HEK293 (cell line): ENCODE data around the gene BMPR1A.

Experiments used
- CTCF ChIP-seq: fragments of 450-650 bp; formaldehyde crosslinking; IDR thresholded peaks from 2 replicates; pipeline ENCODE4 v1.5.1; 2016; ENCODE audit warnings: missing biosample characterization, missing genetic modification characterization
- FEZF1 ChIP-seq: fragments of 450-650 bp; formaldehyde crosslinking; IDR thresholded peaks from 2 replicates; pipeline ENCODE4 v1.5.1; 2016; ENCODE audit warnings: missing biosample characterization, missing genetic modification characterization
- GFI1B ChIP-seq: fragments of 450-650 bp; formaldehyde crosslinking; IDR thresholded peaks from 2 replicates; pipeline ENCODE4 v1.5.1; 2016; ENCODE audit warnings: missing biosample characterization, missing genetic modification characterization
- KLF7 ChIP-seq: fragments of 450-650 bp; formaldehyde crosslinking; IDR thresholded peaks from 2 replicates; pipeline ENCODE4 v1.5.1; 2016; ENCODE audit warnings: missing biosample characterization, missing genetic modification characterization, borderline replicate concordance
- PBX3 ChIP-seq: sonication (generic); formaldehyde crosslinking; IDR thresholded peaks from 2 replicates; pipeline ENCODE4 v1.8.1; 2022; ENCODE audit warnings: mild to moderate bottlenecking, moderate library complexity, missing genetic modification reagents
- PRDM4 ChIP-seq: fragments of 450-650 bp; formaldehyde crosslinking; IDR thresholded peaks from 2 replicates; pipeline ENCODE4 v1.5.1; 2017; ENCODE audit warnings: missing biosample characterization, missing genetic modification characterization
- SALL2 ChIP-seq: fragments of 450-650 bp; formaldehyde crosslinking; IDR thresholded peaks from 2 replicates; pipeline ENCODE4 v1.5.0; 2017; ENCODE audit warnings: missing biosample characterization, mild to moderate bottlenecking, missing genetic modification characterization, borderline replicate concordance
- SETDB1 ChIP-seq: IDR thresholded peaks from one replicate; pipeline ENCODE4 v1.6.1; 2017; ENCODE audit warnings: mild to moderate bottlenecking, low read length, moderate library complexity, mixed read lengths; ENCODE audit not compliant: insufficient read length
- TCF7L2 ChIP-seq: IDR thresholded peaks from 2 replicates; pipeline ENCODE4 v1.6.1; 2011; ENCODE audit warnings: low read depth, mild to moderate bottlenecking, inconsistent platforms, low read length, moderate library complexity, borderline replicate concordance
- ZBTB26 ChIP-seq: fragments of 450-650 bp; formaldehyde crosslinking; optimal IDR thresholded peaks from 2 replicates; pipeline ENCODE3; 2016; ENCODE audit warnings: missing biosample characterization, mild to moderate bottlenecking, missing genetic modification characterization
- ZFP37 ChIP-seq: fragments of 450-650 bp; formaldehyde crosslinking; IDR thresholded peaks from 2 replicates; pipeline ENCODE4 v1.5.1; 2016; ENCODE audit warnings: missing biosample characterization, missing genetic modification characterization
- ZFP69B ChIP-seq: fragments of 450-650 bp; formaldehyde crosslinking; IDR thresholded peaks from 2 replicates; pipeline ENCODE4 v1.5.1; 2016; ENCODE audit warnings: missing biosample characterization, missing genetic modification characterization
- ZNF114 ChIP-seq: fragments of 450-650 bp; formaldehyde crosslinking; IDR thresholded peaks from 2 replicates; pipeline ENCODE4 v1.5.0; 2017; ENCODE audit warnings: missing biosample characterization, missing genetic modification characterization
- ZNF155 ChIP-seq: fragments of 450-650 bp; formaldehyde crosslinking; IDR thresholded peaks from 2 replicates; pipeline ENCODE4 v1.5.1; 2016; ENCODE audit warnings: missing biosample characterization, missing genetic modification characterization
- ZNF223 ChIP-seq: fragments of 450-650 bp; formaldehyde crosslinking; IDR thresholded peaks from 2 replicates; pipeline ENCODE4 v1.5.1; 2016; ENCODE audit warnings: missing biosample characterization, missing genetic modification characterization
- ZNF248 ChIP-seq: fragments of 450-650 bp; formaldehyde crosslinking; IDR thresholded peaks from 2 replicates; pipeline ENCODE4 v1.5.1; 2017; ENCODE audit warnings: missing biosample characterization, missing genetic modification characterization
- ZNF311 ChIP-seq: fragments of 450-650 bp; formaldehyde crosslinking; IDR thresholded peaks from 2 replicates; pipeline ENCODE4 v1.5.1; 2017; ENCODE audit warnings: missing biosample characterization, missing genetic modification characterization, borderline replicate concordance
- ZNF391 ChIP-seq: fragments of 450-650 bp; formaldehyde crosslinking; IDR thresholded peaks from 2 replicates; pipeline ENCODE4 v1.5.1; 2016; ENCODE audit warnings: low read depth, missing biosample characterization, missing genetic modification characterization, borderline replicate concordance
- ZNF398 ChIP-seq: fragments of 450-650 bp; formaldehyde crosslinking; IDR thresholded peaks from 2 replicates; pipeline ENCODE4 v1.5.1; 2017; ENCODE audit warnings: missing biosample characterization, missing genetic modification characterization
- ZNF544 ChIP-seq: fragments of 450-650 bp; formaldehyde crosslinking; IDR thresholded peaks from 2 replicates; pipeline ENCODE4 v1.5.0; 2017; ENCODE audit warnings: missing biosample characterization, missing genetic modification characterization
- ZNF549 ChIP-seq: fragments of 450-650 bp; IDR thresholded peaks from 2 replicates; pipeline ENCODE4 v1.5.1; 2018; ENCODE audit warnings: missing biosample characterization, missing genetic modification characterization, mild to moderate bottlenecking, inconsistent platforms, moderate library complexity
- ZNF585B ChIP-seq: fragments of 450-650 bp; formaldehyde crosslinking; IDR thresholded peaks from 2 replicates; pipeline ENCODE4 v1.5.1; 2016; ENCODE audit warnings: missing biosample characterization, missing genetic modification characterization
- ZNF610 ChIP-seq: fragments of 450-650 bp; formaldehyde crosslinking; IDR thresholded peaks from 2 replicates; pipeline ENCODE4 v1.5.1; 2016; ENCODE audit warnings: missing biosample characterization, missing genetic modification characterization, borderline replicate concordance
- ZNF626 ChIP-seq: fragments of 450-650 bp; sonication (Bioruptor Pico); formaldehyde crosslinking; IDR thresholded peaks from 2 replicates; pipeline ENCODE4 v1.5.1; 2018; ENCODE audit warnings: missing biosample characterization, missing genetic modification characterization, inconsistent platforms
- ZNF629 ChIP-seq: fragments of 450-650 bp; formaldehyde crosslinking; IDR thresholded peaks from 2 replicates; pipeline ENCODE4 v1.5.1; 2017; ENCODE audit warnings: missing biosample characterization, missing genetic modification characterization
- ZNF645 ChIP-seq: fragments of 450-650 bp; formaldehyde crosslinking; IDR thresholded peaks from 2 replicates; pipeline ENCODE4; 2016; ENCODE audit warnings: missing biosample characterization, missing genetic modification characterization
- ZNF660 ChIP-seq: fragments of 450-650 bp; IDR thresholded peaks from 2 replicates; pipeline ENCODE4 v1.5.1; 2018; ENCODE audit warnings: missing biosample characterization, mild to moderate bottlenecking, missing genetic modification characterization
- ZNF677 ChIP-seq: fragments of 450-650 bp; IDR thresholded peaks from 2 replicates; pipeline ENCODE4 v1.5.0; 2018; ENCODE audit warnings: missing biosample characterization, mild to moderate bottlenecking, missing genetic modification characterization, moderate library complexity
- ZNF791 ChIP-seq: fragments of 450-650 bp; formaldehyde crosslinking; IDR thresholded peaks from 2 replicates; pipeline ENCODE4 v1.5.1; 2016; ENCODE audit warnings: missing biosample characterization, missing genetic modification characterization
- ZSCAN4 ChIP-seq: fragments of 450-650 bp; formaldehyde crosslinking; IDR thresholded peaks from 2 replicates; pipeline ENCODE4 v1.5.1; 2017; ENCODE audit warnings: missing biosample characterization, missing genetic modification characterization

BMPR1A gene

GRCh38 chr10:86710987-86711512 is 45.4 kb upstream of the BMPR1A start (continued):
- TF ChIP-seq ZNF645 (tag by site-specific recombination): no peak
- no peak for TF ChIP-seq ZSCAN4 (tag by site-specific recombination)
- 0 out of 2 replicates have a peak, but pooled peaks have one; percentile 43 for TF ChIP-seq ZNF391 (tag by site-specific recombination)
- TF ChIP-seq ZNF155 (tag by site-specific recombination): no peak
- TF ChIP-seq ZNF398 (tag by site-specific recombination): peak; percentile 86
- peak; percentile 65; the same call in 1 of the 2 replicates for TF ChIP-seq ZFP69B (tag by site-specific recombination)
- TF ChIP-seq ZNF791: no peak
- TF ChIP-seq ZNF114 (tag by site-specific recombination): no peak
- TF ChIP-seq ZNF626 (tag by site-specific recombination): no peak
- TF ChIP-seq ZNF311 (tag by site-specific recombination): no peak
- peak; percentile 95 for TF ChIP-seq ZNF660 (tag by site-specific recombination)
- no peak for TF ChIP-seq ZNF610 (tag by site-specific recombination)
- peak; percentile 34; the same call in 1 of the 2 replicates for TF ChIP-seq ZFP37 (tag by site-specific recombination)
- TF ChIP-seq KLF7: no peak
- no peak for TF ChIP-seq ZNF248 (tag by site-specific recombination)
- peak; percentile 94 for TF ChIP-seq ZBTB26 (tag by site-specific recombination)
- no peak for TF ChIP-seq SETDB1
- TF ChIP-seq ZNF677 (tag by site-specific recombination): no peak; the same call in none of the 2 replicates
- TF ChIP-seq GFI1B (tag by site-specific recombination): no peak
- no peak for TF ChIP-seq SALL2 (tag by site-specific recombination)
- TF ChIP-seq ZNF585B (tag by site-specific recombination): no peak
- no peak for TF ChIP-seq ZNF223
- no peak for TF ChIP-seq FEZF1
- TF ChIP-seq PRDM4 (tag by site-specific recombination): no peak
- TF ChIP-seq TCF7L2: no peak
- 0 out of 2 replicates have a peak, but pooled peaks have one; percentile 68 for TF ChIP-seq PBX3 (CRISPR knock-in tag)
- TF ChIP-seq ZNF544 (tag by site-specific recombination): no peak
- peak; percentile 34; the same call in 1 of the 2 replicates for TF ChIP-seq ZNF629 (tag by site-specific recombination)
- peak; percentile 97 for TF ChIP-seq CTCF
- TF ChIP-seq ZNF549 (tag by site-specific recombination): no peak
